SKM-1 (cell line): ENCODE measurements around the gene MAEA.
A peak's percentile ranks its signal among the peaks of the same experiment; 100 is the strongest.

Experiments
- DNase-seq: peaks from one replicate; lab custom pipeline; 2025; ENCODE audit not compliant: unreplicated experiment; lab: John Stamatoyannopoulos, UW

Gene MAEA

DNA sequence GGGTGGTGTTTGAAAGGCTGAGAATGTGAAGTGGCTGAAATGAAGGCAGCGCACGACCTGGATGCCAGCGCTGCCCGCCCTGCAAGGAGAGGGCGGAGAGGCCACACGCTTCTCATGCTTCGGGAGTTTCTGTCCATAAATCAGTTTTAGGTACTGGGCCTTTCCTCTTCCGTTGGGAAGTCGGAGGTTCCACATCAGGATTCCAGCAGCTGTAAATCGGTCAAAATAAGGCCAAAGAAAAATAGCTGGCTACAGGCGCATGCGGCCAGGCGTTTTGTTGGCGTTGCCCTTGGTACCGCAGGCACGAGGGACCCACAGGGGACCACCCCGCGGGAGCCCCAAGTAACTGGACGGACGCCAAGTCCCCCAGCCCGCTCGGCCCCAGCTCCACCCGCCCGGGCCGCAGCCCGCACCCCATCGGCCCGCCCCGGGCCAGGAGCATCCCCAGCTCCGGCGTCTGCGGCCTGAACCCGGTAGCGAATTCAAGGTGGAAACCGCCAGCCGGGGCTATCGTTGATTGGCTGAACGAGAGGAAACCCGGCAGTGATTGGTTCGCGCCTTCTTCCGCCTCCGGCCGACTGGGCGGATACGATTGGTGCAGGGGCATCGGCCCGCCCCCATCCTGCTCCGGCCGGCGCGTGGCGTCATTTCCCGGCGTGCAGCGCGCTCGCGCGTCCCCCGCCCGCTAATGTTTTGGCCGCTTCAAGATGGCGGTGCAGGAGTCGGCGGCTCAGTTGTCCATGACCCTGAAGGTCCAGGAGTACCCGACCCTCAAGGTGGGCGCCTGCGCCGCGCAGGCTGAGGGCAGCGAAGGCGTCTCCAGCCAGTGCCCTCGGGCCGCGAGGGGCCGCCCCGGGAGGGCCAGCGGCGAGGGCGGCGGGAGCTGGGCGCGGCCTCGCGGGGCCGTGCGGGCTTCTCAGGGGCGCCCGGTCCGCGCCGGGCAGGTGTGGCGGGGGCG, at the start of gene MAEA:
MAEA (plus strand) TSS at position 685 of the 958 bp plus-strand sequence; CDS start at position 708, 23 bp downstream.
- peak; percentile 98 for DNase-seq

DNA sequence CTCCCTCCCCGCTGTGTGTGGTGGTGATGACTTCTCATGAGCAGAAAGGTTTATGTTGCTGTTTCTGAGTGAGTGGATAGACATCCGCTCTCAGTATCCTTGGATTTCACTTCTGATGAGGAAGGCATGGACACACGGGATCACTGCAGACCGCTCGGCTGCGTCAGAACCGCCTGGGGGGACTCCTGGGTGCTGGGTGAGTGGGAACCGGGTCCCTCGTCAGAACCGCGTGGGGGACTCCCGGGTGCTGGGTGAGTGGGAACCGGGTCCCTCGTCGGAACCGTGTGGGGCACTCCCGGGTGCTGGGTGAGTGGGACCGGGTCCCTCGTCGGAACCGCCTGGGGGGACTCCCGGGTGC, 49.8 kb upstream of the MAEA start:
- DNase-seq, result no peak

DNA sequence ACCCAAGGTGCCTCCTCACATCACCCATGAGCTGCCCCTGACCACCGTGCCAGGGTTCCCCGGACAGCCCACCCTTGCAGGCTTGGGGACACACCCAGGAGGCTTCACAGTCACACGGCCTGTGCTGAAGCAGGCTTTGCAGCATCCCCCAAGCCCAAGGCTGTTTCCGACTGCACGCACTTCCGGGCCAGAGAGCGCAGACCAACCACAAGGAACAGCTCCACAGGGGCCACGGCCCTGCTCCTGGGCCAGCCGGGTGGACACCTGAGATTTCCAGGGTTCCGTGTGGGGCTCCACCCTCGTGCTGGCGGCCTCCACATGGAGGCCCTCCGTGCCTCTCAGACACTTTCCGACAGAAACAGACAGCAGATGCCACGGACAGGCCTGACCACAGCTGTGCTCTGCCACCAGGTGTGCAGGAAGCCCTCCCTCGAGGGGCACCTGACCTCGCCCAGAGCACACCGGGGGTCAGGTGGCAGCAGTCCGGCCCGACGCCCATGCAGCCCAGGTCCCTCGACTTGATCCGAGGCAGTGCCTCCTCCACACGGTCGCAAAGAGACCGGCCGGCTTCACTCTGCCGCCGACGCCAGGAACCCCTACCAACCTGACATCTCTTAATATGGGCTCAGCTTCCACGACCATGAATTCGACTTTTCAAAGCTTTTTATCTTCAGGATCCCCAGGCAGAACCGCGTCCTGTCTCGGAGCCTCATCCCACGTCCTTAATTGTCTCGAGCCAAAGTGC, 48.8 kb upstream of the MAEA start:
- DNase-seq, result no peak

DNA sequence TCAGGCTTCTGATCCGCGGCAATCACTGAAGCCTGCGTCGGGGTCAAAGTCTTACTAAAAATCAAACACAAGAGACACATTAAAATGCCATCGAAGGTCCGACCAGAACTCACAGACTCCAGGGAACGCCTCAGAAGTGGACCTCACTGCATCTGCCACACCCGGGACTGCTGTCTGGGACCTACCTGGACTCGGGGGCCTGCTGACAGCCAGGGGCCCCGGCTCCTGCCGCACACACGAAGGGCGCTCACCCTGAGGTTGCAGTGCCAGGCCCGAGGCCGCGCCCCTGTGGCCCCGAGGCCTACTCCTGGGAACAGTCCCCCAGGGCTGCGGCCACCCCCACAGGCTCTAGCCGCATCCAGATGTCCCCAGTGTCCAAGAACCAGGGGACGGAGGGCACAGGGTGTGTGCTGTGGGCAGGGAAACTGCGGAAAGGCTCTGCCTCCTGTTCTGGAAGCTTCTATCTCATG, 48.2 kb upstream of the MAEA start:
- DNase-seq, result no peak

DNA sequence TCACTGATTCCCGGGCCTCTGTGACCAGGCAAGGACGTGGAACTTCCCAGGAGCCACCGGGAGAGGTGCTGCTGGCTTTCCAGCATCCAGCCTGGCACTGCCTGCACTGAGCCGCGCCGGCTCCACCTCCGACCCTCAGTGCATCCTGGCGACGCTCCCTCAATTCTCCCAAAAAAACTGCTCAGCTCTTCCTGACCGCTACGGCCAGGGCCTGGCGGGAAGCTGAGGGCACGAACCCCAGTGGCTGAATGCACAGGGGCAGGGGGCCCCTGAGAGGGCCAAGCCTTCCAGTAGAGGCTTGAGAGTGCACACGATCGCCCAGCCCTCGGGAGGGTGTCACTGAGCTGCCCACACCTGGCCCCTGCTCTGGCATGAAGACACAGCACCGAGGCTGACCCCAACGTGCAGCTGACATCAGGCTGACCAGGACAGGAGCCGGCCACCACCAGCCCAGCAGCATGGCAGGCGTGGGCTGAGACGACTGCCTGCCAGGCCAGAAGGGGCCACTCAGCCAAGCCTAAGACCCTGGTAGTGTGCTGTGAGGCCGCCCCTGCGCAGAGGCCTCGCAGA, 47.7 kb upstream of the MAEA start:
- DNase-seq, result no peak

DNA sequence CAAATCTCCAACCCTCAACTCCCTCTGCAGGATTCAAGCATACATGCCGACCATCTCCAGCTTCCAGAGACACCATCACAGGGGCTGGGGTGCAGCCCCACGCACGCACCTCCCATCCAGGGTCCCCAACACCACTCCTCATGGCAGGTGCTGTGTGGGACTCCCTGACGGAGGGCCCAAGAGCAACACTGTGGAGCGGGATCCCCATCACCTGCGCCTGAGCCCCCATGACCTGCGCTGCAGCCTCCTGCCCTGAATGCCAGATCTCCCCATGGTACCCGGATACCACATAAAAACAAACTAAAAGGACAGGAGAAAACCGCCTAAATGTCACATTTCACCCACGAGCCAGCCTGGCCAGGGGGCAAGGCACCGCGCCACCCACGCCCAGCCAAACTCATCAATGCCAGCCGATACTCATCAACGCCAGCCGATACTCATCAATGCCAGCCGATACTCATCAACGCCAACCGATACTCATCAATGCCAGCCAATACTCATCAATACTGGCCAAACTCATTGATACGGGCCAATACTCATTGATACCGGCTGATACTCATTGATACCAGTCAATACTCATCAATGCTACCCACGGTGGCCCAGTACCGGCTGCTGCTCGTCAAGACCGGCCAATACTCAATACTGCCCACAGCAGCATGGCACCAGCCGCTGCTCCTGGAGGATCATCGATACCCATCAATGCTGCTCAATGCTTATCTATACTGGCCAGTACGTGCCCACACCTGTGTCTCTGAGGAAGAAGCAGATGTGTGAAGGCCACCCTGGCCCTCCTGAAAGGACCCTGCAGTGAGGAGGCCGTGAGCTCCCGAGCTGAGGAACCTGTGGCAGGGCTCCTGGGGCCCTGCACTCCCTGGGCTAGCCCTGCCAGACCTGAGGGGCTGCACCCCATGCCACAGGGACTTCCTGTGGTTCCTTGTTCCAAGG, 46.9 kb upstream of the MAEA start:
- DNase-seq, result no peak

DNA sequence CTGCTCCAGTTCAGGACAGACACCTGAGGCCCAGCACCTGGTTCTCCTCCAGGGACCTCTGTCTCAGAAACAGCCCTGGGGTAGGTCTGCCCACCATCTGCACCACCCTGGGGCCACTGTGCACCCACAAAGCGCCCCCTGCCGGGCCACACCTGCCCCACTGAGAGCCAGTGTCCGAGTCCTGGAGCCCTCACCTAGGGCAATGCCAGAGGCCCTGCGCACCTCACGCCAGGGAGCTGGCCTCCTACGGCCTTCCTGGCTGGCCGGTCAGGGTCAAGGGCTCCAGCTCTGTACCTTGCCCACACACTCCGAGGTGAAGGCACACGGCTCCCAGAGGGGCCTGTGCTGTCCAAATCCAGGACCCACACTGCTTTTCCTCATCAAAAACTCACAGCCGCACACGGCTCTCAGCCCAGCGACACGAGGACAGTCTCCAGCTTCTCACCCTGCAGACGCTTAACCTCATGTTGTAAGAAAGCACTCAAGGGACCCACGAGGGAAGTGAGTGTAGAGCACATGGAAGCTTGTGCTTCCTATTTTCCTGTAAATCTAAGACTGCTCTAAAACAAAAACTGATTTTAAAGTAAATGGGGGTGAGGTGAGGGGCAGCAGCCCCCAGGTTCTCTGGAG, 46.1 kb upstream of the MAEA start:
- no peak for DNase-seq

DNA sequence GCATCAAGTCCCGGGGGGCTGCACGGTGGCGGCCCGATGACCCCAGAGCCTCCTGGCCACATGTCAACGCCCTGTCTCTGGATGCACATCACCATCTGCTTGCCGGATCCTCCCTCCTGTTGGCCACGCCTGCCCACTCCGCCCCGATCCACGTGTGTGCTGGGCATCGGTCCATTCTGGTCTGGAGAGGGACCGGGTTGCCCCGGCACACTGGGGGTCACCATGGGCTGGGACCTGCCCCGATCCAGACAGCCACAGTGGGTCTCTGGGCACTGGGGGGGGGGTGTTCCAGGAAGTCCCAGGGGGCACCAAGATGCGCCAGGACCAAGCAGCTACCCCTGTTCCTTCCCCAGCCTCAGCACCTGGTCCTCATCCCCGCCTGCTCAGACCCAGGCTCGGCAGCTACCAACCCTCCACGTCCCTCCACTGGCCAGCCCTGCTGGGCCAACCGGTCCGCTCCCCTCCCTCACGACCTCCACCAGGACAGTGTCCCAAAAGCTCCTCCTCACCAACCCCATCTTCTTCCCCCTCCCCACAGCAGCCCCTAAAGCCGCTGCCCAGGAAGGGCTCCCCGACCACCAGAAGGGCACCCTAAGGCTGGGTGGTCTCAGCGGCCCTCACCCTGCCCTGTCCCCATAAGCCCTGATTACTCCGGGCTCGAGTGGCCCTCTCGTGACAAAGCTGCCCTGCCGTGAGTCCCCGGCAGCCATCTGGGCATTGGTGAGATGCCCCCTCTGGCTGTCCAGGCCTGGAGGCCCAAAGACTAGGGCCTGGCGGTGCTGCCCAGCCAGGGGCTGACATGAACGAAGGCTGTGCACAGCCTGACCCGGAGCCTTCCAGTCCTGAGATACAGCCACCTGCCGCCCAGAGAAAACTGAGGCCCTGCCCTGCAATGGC, 45.4 kb upstream of the MAEA start:
- no peak for DNase-seq

DNA sequence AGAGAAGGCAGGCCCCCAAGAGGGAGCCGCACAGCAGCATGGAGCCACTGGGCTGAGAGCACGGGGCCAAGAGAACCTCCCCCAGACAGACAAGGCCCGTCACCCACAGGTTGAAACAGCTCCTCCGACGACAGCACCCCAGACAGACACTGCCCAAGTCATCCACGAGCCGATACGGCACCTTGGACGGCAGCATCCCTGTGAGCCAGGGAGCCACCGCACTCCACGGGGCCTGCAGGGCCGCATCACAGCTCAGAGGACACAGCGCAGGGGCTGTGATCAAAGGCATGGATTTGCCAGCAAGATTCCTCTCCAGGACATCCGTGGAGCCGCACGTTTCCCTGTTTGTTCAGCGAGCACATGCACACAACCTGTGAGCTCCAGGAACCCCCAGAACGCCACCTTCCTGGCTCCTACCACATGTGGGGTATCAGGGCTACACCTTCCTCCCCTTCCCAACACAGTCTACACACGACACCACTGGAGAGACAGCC, 44.7 kb upstream of the MAEA start:
- no peak for DNase-seq

DNA sequence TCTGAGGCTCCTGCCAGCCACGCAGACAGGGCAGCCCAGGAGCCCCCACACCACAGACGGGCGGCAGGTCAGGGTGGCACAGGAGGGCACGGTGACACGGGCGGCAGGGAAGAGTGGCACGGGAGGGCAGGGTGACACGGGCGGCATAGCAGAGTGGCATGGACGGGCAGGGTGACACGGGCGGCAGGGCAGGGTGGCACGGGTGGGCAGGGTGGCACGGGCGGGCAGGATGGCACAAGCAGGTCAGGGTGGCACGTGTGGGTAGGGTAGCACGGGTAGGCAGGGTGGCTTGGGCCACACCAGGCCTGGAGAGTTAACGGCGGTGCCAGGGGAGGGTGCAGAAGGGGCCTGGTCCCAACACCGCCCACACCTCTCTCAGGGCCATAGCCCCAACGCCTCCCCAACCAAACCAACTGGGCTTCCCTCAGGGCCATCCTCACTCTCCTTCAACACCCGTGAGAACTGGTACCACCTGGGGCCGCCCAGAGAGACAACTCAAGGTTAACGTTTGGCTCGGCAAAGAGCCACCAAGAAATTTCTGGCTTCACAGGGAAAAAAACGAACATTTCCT, 44.1 kb upstream of the MAEA start:
- DNase-seq, result no peak

DNA sequence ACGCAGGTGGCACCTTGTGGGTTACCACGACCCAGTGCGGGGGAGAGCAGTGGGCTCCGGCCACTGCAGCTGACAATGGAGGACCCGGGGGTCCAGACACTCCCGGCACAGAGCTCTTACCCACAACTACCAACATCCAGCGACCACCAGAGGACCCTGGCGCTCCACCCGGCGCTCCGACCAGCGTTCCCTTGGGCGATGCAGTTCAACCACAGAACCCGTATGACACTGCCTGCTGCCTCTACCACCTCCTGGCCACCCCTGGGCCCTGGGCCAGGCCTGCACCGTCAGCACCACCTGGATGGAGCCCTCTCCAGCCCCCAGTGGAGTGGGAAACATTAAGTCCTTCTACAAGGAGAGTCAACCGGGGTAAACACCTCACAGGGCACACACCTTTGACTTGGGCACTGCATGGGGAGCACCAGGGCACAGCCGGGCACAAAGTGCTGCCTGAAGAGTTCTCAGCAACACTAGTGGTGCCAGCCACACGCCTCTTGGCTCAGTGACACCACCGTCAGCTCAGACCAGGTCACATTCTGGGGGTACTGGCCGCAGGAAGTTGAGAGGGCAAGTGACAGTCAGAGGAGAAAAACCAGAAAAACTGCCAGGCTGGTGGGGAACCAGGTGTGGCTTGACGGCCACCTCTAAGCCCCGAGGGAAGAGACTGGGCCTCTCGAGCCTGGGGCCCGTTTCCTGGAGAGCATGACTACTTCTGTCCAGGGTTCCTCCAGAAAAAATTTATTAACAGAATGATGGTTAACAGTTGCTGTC, 43.4 kb upstream of the MAEA start:
- no peak for DNase-seq

DNA sequence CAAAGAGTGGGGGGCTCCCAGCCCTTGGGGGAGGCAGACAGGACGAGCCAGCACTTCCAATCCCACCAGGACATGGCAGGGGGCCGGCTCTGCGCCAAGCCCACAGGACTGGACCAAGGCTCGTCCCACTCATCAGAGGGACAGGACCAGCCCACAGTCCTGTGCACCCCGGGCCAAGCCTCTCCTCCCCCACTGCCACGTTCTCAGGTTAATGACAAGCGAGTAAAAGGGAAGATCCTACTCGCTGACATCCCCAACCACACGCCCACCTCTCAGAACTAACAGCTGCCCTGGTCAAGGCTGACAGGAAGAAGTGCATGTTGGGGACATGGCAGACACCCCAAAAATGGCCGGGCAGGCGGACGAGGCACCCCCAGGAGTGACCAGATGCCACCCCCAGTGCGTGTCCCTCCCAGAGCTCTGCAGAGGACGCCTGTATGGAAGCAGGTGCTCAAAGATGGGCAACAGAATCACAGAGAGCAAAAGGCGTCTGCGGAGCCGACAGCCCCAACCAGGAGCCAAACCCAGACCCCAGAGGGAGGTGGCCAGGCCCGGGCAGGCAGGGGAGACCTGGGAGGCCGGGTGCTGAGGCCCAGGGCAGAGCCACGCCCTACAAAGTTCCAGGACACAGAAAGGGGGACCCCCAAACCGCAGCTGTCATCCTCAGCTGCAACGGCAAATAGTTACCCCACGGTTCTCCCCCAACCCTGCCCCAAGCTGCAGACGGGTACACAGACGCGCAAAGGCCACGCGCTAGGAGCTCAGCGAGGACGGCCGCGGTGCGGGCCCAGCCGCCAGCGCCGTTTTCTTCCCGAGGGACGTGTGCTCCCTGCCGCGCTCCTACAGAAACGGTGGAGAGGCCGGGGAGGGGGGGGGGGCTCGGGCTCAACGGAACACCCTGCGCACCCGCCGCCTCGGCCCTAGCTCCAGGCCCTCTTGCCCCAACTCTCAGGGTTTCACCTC, 42.5 kb upstream of the MAEA start:
- DNase-seq, result no peak

DNA sequence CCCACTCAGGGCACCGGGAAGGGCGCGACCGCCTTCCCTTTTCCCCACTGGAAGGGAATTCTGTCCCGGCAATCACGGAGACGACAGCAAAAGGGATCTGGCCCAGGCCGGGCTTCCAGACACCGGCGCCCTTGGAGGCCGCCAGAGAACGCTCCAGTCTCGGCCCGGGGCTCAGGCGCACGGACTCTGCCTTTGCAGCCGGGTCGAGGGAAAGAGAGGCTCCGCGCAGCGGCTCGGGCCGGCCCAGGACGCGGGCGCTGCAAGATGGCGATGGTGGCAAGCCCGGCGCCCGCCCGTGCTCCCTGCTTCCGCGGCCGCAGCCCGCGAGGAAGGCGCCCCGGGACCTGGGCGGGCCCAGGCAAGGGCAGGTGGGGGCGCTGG, 41.8 kb upstream of the MAEA start:
- no peak for DNase-seq

DNA sequence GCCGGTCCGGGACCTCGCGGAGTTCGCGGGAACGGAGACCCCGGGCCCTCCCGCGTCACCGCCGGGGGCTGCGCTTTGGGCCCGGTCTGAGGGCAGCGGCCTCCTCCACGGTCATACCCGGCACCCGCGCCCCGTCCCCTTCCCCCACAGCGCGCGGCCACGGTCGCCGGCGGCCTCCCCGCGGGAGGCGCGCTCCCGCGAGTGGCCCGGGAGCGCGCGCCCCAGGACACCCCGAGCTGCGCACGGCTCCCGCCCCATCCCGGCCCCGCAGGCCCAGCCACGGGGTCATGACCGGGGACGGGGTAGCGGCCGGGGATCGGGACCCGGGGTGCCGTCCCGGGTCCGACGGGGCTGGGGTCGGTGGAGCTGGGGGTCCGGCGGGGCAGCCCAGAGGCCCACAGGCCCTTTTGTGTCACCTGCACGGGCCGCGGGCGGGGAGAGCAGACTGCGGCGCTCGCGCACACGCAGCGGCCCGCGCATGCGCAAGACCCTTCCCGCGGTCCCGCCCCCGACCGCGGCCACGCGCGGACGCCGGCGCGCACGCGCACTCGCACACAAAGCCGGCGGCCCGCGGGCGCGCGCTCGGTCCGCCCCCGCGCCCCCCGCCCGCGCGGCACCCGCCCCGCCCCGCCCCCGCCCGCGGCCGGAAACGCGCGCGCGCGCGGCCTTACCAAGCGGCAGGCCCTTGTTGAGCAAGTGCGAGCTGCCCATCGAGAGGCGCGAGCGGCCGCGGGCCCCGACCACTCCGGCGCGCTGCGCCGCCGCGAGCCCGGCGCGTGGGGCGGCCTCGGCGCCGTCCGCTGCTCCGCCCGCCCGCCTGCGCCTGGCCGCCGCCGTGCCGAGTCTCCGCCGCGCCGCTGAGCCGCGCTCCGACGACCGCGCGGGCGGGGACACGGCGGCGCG, 41.2 kb upstream of the MAEA start, which contains the start of gene CTBP1:
CTBP1 (minus strand) TSS at position 886 of the 903 bp plus-strand sequence. CDS start 7,799 bp downstream, outside the sequence.
- DNase-seq, result peak; percentile 91

DNA sequence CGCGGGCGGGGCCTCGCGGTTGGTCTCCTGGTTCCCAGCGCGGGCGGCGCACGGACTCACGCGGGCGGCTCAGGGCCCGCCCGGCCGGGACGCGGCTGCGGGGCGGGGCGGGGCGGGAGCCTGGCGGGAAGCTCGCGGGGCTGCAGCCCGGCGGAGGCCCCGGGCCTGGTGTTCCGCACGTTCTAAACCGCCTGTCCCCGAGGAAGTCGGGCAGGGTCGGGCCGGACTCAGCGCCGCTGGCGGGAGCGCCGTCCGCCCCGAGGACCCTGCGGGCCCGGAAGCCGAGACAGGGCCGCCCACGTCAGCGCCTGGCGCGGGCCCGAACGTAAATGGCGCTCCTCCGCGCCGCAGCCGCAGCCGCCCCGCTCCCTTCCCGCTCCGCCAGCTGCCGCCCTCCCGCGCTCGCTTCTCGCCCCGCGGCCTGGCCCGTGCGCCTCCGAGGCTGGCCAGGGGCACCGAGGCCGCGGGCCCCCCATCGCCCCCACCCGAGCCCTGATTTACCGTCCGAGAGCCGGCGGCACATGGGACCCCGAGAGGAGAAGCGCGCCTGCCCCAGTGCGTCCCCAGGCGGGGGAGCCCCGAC, 40.5 kb upstream of the MAEA start:
- peak; percentile 76 for DNase-seq
